ENCODE results near the gene OBSCN. TPM values are rescaled to one million over a fixed set of nuclear protein-coding genes. Genes with fewer than 3 reads are reported as not detected.

Gene OBSCN
- total and polyA plus RNA-seq, 2 of the 13 experiments (the other 11 are each of a cell fraction or from before 2014, with no cell fraction given) = 0.20 TPM

- DNase-seq (ENCODE audit: low spot score) (no peak), FAIRE-seq (no peak), ATAC-seq (no peak)
- 0 out of 2 replicates have a peak, but pooled peaks cover 2% of the 10 kb centered on the region for H4K20me1 ChIP-seq (ENCODE audit: insufficient read depth, low read length)
- 91% methylated on average over 16 of the region's 19 CpGs for WGBS (ENCODE audit: low lambda C conversion rate)
- CTCF ChIA-PET (ENCODE audit: low intra/inter-chr PET ratio, low total read pairs) = no interaction called here
- H3K4me3 ChIP-seq (replicated peaks in 1 of 3; ENCODE audit: insufficient read depth in 1 of 3, low read depth in 2 of 3, low read length in 3 of 3) = no peak overlapping the region
- POLR2A ChIA-PET = interaction anchor here (1.0 kb wide), 1 partner anchor 11 kb away, joined by 7 read pairs; the partner anchor contains the start of gene IBA57
- in situ Hi-C loops (cut with HindIII; ENCODE audit: extremely low pct_ligation_motif_present, low pct_unique_long_range_greater_than_20kb) (loop anchor here (5.0 kb wide), 1 partner anchor 39 kb away; no protein-coding TSS in a partner anchor), intact Hi-C loops (cut with micrococcal nuclease; ENCODE audit: unreplicated experiment) (no loop called here)
- no peaks in the 10 kb centered on the region; a peak in 1 of 5 replicates for H3K36me3 ChIP-seq (replicated peaks in 1 of 2; ENCODE audit: control insufficient read depth in 1 of 2, insufficient read depth in 2 of 2, low read length in 2 of 2)
- H3K4me2 ChIP-seq (ENCODE audit: low read depth, low read length) = no peak overlapping the region
- no peak overlapping the region for H3K27ac ChIP-seq (ENCODE audit: extremely low read length, insufficient read depth, low read length)
- no peaks in the 10 kb centered on the region for H3K9me3 ChIP-seq (ENCODE audit: low read length)
- H3K79me2 ChIP-seq (ENCODE audit: insufficient read depth, low read length) = no peaks in the 10 kb centered on the region
- no peaks in the 10 kb centered on the region for H3K4me1 ChIP-seq (ENCODE audit: insufficient read depth, low read length)
- TF ChIP-seq ZBTB10 (CRISPR knock-in tag; IDR thresholded peaks at IDR 0.05; ENCODE audit: borderline replicate concordance) = no peak
- no peak for TF ChIP-seq RBFOX2 (IDR thresholded peaks at IDR 0.05; ENCODE audit: low read depth, low read length)
- no peak for TF ChIP-seq ZNF644 (CRISPR knock-in tag; IDR thresholded peaks at IDR 0.05; ENCODE audit: low read depth)
- TF ChIP-seq ZSCAN25 (CRISPR knock-in tag; IDR thresholded peaks at IDR 0.05) = no peak
- no peak for TF ChIP-seq SP4 (CRISPR knock-in tag; IDR thresholded peaks at IDR 0.05)
- no peak for TF ChIP-seq KDM1A (CRISPR knock-in tag; IDR thresholded peaks at IDR 0.05)
- no peak for TF ChIP-seq ZNF576 (CRISPR knock-in tag; IDR thresholded peaks at IDR 0.05)
- TF ChIP-seq MTA1 (CRISPR knock-in tag; IDR thresholded peaks at IDR 0.05; ENCODE audit: borderline replicate concordance) = no peak
- no peak for TF ChIP-seq NFRKB (IDR thresholded peaks at IDR 0.05)
- no peak for TF ChIP-seq TEAD2 (CRISPR knock-in tag; IDR thresholded peaks at IDR 0.05)
- TF ChIP-seq TRIM22 (IDR thresholded peaks at IDR 0.05) = no peak
- TF ChIP-seq ZNF746 (CRISPR knock-in tag; IDR thresholded peaks at IDR 0.05) = no peak
- no peak for TF ChIP-seq HIVEP1 (CRISPR knock-in tag; IDR thresholded peaks at IDR 0.05)
- H2AFZ ChIP-seq (ENCODE audit: low read length) = no peak overlapping the region
- H3K27me3 ChIP-seq (ENCODE audit: control insufficient read depth in 1 of 2, insufficient read depth in 2 of 2, low read length in 2 of 2) = no peaks in the 10 kb centered on the region; a peak in 1 of 5 replicates
- no peak overlapping the region for H3K9ac ChIP-seq (ENCODE audit: insufficient read depth, low read depth, low read length)
- BruUV-seq (replicated peaks) = no TSS peak
Measured at GRCh38 chr1:228176461-228177182, 31.2 kb upstream of the OBSCN start.
